Measurements from ENCODE around the gene ATAD1. TPM values are rescaled to one million over a fixed set of nuclear protein-coding genes. Genes with fewer than 3 reads are reported as not detected.
A peak's percentile ranks its signal among the peaks of the same experiment; 100 is the strongest.

Gene ATAD1
- total RNA-seq, 2 donors from 2014 or later: 9.6 to 16.9 TPM

- intact Hi-C loops (cut with DNase I): no loop called here
- Histone ChIP-seq H3K27me3 (no peaks in the 10 kb centered on the region), H3K4me3 (no peak overlapping the region), H3K9me3 (no peaks in the 10 kb centered on the region), H3K27ac (no peak overlapping the region), H3K36me3 (replicated peaks in 1 of 2; ENCODE audit: insufficient read depth in 1 of 2, low read depth in 2 of 2) (peaks cover 0 to 2% of the 10 kb centered on the region in 2 donors), H3K4me1 (no peaks in the 10 kb centered on the region)
- no peak for TF ChIP-seq CTCF (IDR thresholded peaks at IDR 0.05)
- TF ChIP-seq POLR2A (IDR thresholded peaks at IDR 0.05): no peak
- ATAC-seq: no peak
- WGBS, 2 donors: 46 to 62% methylated on average over 6 of the region's 6 CpGs
- DNase-seq: no peak
Observed at GRCh38 chr10:87723500-87723899, 94.5 kb downstream of the ATAD1 start.

GRCh38 chr10:87722716-87723115 is 95.3 kb downstream of the ATAD1 start:
- intact Hi-C loops (cut with DNase I): no loop called here
- peaks cover 0 to 2% of the 10 kb centered on the region in 2 donors for H3K36me3 ChIP-seq (replicated peaks in 1 of 2; ENCODE audit: insufficient read depth in 1 of 2, low read depth in 2 of 2)
- no peak overlapping the region for H3K27ac ChIP-seq
- H3K4me3 ChIP-seq: no peak overlapping the region
- no peaks in the 10 kb centered on the region for H3K27me3 ChIP-seq
- 65 to 66% methylated on average over 4 of the region's 4 CpGs for WGBS, 2 donors
- no peak for ATAC-seq
- DNase-seq: no peak
- TF ChIP-seq POLR2A (IDR thresholded peaks at IDR 0.05) (no peak), CTCF (IDR thresholded peaks at IDR 0.05) (no peak)
- H3K4me1 ChIP-seq: no peaks in the 10 kb centered on the region
- no peaks in the 10 kb centered on the region for H3K9me3 ChIP-seq

- intact Hi-C loops (cut with DNase I): no loop called here
- Histone ChIP-seq H3K27ac (peak overlapping the region in 1 of 4 donors; percentile 7), H3K27me3 (no peaks in the 10 kb centered on the region), H3K36me3 (replicated peaks in 1 of 2; ENCODE audit: insufficient read depth in 1 of 2, low read depth in 2 of 2) (no peaks in the 10 kb centered on the region), H3K4me3 (no peak overlapping the region), H3K9me3 (no peaks in the 10 kb centered on the region), H3K4me1 (no peaks in the 10 kb centered on the region)
- ATAC-seq (no peak), DNase-seq (no peak)
- TF ChIP-seq CTCF (IDR thresholded peaks at IDR 0.05) (no peak), POLR2A (IDR thresholded peaks at IDR 0.05) (no peak)
- WGBS, 2 donors: 76 to 86% methylated on average over 2 of the region's 2 CpGs
Observed at GRCh38 chr10:87721781-87722180, 96.2 kb downstream of the ATAD1 start.

- H3K36me3 ChIP-seq (replicated peaks in 1 of 2; ENCODE audit: insufficient read depth in 1 of 2, low read depth in 2 of 2): no peaks in the 10 kb centered on the region
- H3K9me3 ChIP-seq: no peaks in the 10 kb centered on the region
- H3K4me3 ChIP-seq: no peak overlapping the region
- 94 to 100% methylated on average over 1 of the region's 1 CpG for WGBS, 2 donors
- DNase-seq: no peak
- H3K27me3 ChIP-seq: no peaks in the 10 kb centered on the region
- peaks cover 7% of the 10 kb centered on the region for H3K4me1 ChIP-seq
- ATAC-seq: no peak
- intact Hi-C loops (cut with DNase I): no loop called here
- TF ChIP-seq CTCF (IDR thresholded peaks at IDR 0.05): no peak
- no peak for TF ChIP-seq POLR2A (IDR thresholded peaks at IDR 0.05)
- no peak overlapping the region for H3K27ac ChIP-seq
Observed at GRCh38 chr10:87720665-87721064, 97.4 kb downstream of the ATAD1 start.

GRCh38 chr10:87716348-87716670 is 101.7 kb downstream of the ATAD1 start:
- TF ChIP-seq POLR2A (IDR thresholded peaks at IDR 0.05) (no peak), CTCF (IDR thresholded peaks at IDR 0.05) (no peak)
- no peaks in the 10 kb centered on the region for H3K27me3 ChIP-seq
- intact Hi-C loops (cut with DNase I): no loop called here
- no peak overlapping the region for H3K4me3 ChIP-seq
- no peak for ATAC-seq
- no peaks in the 10 kb centered on the region for H3K36me3 ChIP-seq (replicated peaks in 1 of 2; ENCODE audit: insufficient read depth in 1 of 2, low read depth in 2 of 2)
- 67 to 93% methylated on average over 4 of the region's 4 CpGs for WGBS, 2 donors
- H3K27ac ChIP-seq: peak overlapping the region in 1 of 4 donors; percentile 13
- DNase-seq: no peak
- peaks cover 34% of the 10 kb centered on the region for H3K4me1 ChIP-seq
- no peaks in the 10 kb centered on the region for H3K9me3 ChIP-seq
